ENCODE results near the gene TEX264. TPM values are rescaled to one million over a fixed set of nuclear protein-coding genes. Genes with fewer than 3 reads are reported as not detected.
A peak's percentile ranks its signal among the peaks of the same experiment; 100 is the strongest.

TEX264 gene
- polyA plus RNA-seq, 1 donor (not counting 4 experiments of a cell fraction or from before 2014, with no cell fraction given): 35.8 TPM

GRCh38 chr3:51637144-51637940, 33.7 kb upstream of the TEX264 start:
- H2AFZ ChIP-seq (ENCODE audit: control insufficient read depth, low read length): no peak overlapping the region
- no peak overlapping the region for H3K4me3 ChIP-seq (ENCODE audit: control insufficient read depth in 2 of 3, extremely low read depth in 1 of 3, insufficient read depth in 2 of 3, low read depth in 1 of 3, low read length in 3 of 3)
- H4K20me1 ChIP-seq (ENCODE audit: control insufficient read depth, extremely low read depth, insufficient read depth, low read length): no peaks in the 10 kb centered on the region
- no peak overlapping the region for H3K4me2 ChIP-seq (ENCODE audit: control insufficient read depth, extremely low read depth, insufficient read depth, low read depth, low read length)
- no peak for FAIRE-seq
- H3K9me1 ChIP-seq (ENCODE audit: control insufficient read depth, extremely low read depth, insufficient read depth, low read length): no peaks in the 10 kb centered on the region
- dilution Hi-C loops (cut with MboI; ENCODE audit: extremely low pct_ligation_motif_present, low sequenced_read_pairs): no loop called here
- no peak for DNase-seq (ENCODE audit: low read depth, low spot score)
- no peaks in the 10 kb centered on the region for H3K27me3 ChIP-seq (ENCODE audit: control insufficient read depth, extremely low read depth, insufficient read depth, low read length)
- TF ChIP-seq, protein P1, sequence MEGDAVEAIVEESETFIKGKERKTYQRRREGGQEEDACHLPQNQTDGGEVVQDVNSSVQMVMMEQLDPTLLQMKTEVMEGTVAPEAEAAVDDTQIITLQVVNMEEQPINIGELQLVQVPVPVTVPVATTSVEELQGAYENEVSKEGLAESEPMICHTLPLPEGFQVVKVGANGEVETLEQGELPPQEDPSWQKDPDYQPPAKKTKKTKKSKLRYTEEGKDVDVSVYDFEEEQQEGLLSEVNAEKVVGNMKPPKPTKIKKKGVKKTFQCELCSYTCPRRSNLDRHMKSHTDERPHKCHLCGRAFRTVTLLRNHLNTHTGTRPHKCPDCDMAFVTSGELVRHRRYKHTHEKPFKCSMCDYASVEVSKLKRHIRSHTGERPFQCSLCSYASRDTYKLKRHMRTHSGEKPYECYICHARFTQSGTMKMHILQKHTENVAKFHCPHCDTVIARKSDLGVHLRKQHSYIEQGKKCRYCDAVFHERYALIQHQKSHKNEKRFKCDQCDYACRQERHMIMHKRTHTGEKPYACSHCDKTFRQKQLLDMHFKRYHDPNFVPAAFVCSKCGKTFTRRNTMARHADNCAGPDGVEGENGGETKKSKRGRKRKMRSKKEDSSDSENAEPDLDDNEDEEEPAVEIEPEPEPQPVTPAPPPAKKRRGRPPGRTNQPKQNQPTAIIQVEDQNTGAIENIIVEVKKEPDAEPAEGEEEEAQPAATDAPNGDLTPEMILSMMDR (optimal IDR thresholded peaks at IDR 0.05 in 1 of 3, IDR thresholded peaks at IDR 0.05 in 1 of 3, conservative IDR thresholded peaks at IDR 0.05 in 1 of 3; ENCODE audit: extremely low read depth in 1 of 3, insufficient read depth in 2 of 3, low read length in 3 of 3): no peak
- no peak for TF ChIP-seq EZH2 (IDR thresholded peaks at IDR 0.05; ENCODE audit: low read length)
- no peak overlapping the region for H3K27ac ChIP-seq (ENCODE audit: control insufficient read depth, insufficient read depth, low read length)
- peaks cover 8% of the 10 kb centered on the region for H3K4me1 ChIP-seq (ENCODE audit: control insufficient read depth, extremely low read depth, insufficient read depth, low read length)
- no peaks in the 10 kb centered on the region for H3K9me3 ChIP-seq (ENCODE audit: control insufficient read depth, low read depth, low read length)
- H3K9ac ChIP-seq (ENCODE audit: control insufficient read depth, extremely low read depth, insufficient read depth, low read length): no peak overlapping the region
- H3K79me2 ChIP-seq (ENCODE audit: control insufficient read depth, insufficient read depth, low read length): no peaks in the 10 kb centered on the region
- H3K36me3 ChIP-seq (ENCODE audit: control insufficient read depth in 2 of 2, extremely low read depth in 1 of 2, insufficient read depth in 2 of 2, low read length in 2 of 2): peaks cover 36% of the 10 kb centered on the region in 2 experiments

GRCh38 chr3:51637941-51638471, 33.0 kb upstream of the TEX264 start:
- no peaks in the 10 kb centered on the region for H3K9me3 ChIP-seq (ENCODE audit: control insufficient read depth, low read depth, low read length)
- H3K36me3 ChIP-seq (ENCODE audit: control insufficient read depth in 2 of 2, extremely low read depth in 1 of 2, insufficient read depth in 2 of 2, low read length in 2 of 2): peaks cover 36 to 40% of the 10 kb centered on the region in 2 experiments
- no peaks in the 10 kb centered on the region for H3K27me3 ChIP-seq (ENCODE audit: control insufficient read depth, extremely low read depth, insufficient read depth, low read length)
- TF ChIP-seq EZH2 (IDR thresholded peaks at IDR 0.05; ENCODE audit: low read length): no peak
- TF ChIP-seq, protein P1 (optimal IDR thresholded peaks at IDR 0.05 in 1 of 3, IDR thresholded peaks at IDR 0.05 in 1 of 3, conservative IDR thresholded peaks at IDR 0.05 in 1 of 3; ENCODE audit: extremely low read depth in 1 of 3, insufficient read depth in 2 of 3, low read length in 3 of 3): peak; percentile 91 to 99 (median 96)
- DNase-seq (ENCODE audit: low read depth, low spot score) (peak; percentile 44), FAIRE-seq (peak; percentile 86)
- H3K27ac ChIP-seq (ENCODE audit: control insufficient read depth, insufficient read depth, low read length): no peak overlapping the region
- dilution Hi-C loops (cut with MboI; ENCODE audit: extremely low pct_ligation_motif_present, low sequenced_read_pairs): no loop called here
- H2AFZ ChIP-seq (ENCODE audit: control insufficient read depth, low read length): no peak overlapping the region
- peaks cover 8% of the 10 kb centered on the region for H3K4me1 ChIP-seq (ENCODE audit: control insufficient read depth, extremely low read depth, insufficient read depth, low read length)
- H3K4me3 ChIP-seq (ENCODE audit: control insufficient read depth in 2 of 3, extremely low read depth in 1 of 3, insufficient read depth in 2 of 3, low read depth in 1 of 3, low read length in 3 of 3): no peak overlapping the region
- H3K9me1 ChIP-seq (ENCODE audit: control insufficient read depth, extremely low read depth, insufficient read depth, low read length): no peaks in the 10 kb centered on the region
- H3K4me2 ChIP-seq (ENCODE audit: control insufficient read depth, extremely low read depth, insufficient read depth, low read depth, low read length): no peak overlapping the region
- H3K79me2 ChIP-seq (ENCODE audit: control insufficient read depth, insufficient read depth, low read length): no peaks in the 10 kb centered on the region
- no peak overlapping the region for H3K9ac ChIP-seq (ENCODE audit: control insufficient read depth, extremely low read depth, insufficient read depth, low read length)
- no peaks in the 10 kb centered on the region for H4K20me1 ChIP-seq (ENCODE audit: control insufficient read depth, extremely low read depth, insufficient read depth, low read length)

All from keratinocyte (primary cell).